Middle frontal gyrus (tissue), 1 donor: Measurements from ENCODE around the gene C1QTNF12.

Experiments used
- DNase-seq: peaks from one replicate; pipeline ENCODE4 v3.0.0-alpha.2; 2015; ENCODE audit warnings: low spot score; ENCODE audit errors: extremely low spot score

C1QTNF12 gene

DNA sequence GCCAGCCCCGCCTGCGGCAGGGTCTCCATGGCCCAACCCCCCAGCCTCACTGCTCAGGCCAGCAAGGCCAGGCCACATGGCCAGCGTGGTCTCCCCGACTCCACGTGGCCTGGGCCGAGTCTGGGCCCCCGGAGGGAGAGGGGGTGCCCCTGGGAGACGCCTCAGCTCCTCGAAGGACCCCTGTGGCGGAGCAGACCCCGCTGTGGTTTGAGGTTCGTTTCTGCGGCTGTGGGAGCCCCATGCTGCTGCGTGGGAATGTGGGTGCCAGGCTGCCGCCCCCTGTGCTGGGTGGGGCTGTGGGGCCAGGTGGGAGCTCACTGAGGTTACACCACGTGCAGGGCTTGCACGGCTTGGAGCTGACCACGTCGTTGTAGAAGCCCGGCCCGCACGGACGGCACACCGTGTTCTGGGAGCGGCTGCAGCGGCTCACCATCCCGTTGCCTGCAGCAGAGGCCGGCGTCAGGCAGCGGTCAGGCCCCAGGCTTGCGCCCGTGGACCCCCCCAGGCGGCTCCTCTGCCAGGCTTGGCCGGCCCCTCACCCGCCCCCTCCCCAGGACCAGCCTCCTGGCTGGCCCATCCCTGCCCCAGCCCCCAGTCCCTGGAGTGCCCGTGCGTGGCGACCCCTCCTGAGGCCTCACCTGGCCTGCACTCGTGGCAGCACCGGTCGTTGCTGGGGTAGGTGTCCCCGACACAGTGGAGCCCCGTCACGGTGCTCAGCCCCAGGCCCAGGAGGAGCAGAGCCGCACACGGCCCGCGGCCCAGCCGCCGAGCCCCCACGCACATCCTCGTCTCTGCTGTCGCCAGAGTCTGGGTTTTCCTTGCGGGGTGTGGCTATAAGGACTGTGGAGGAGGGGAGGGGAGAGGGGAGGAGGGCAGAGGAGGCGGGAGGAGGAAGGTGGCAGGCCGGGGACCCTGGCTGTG is 32.9 kb downstream of the C1QTNF12 start, which contains the start of gene TNFRSF4:
TNFRSF4 (minus strand) TSS at position 809 of the 921 bp plus-strand sequence; CDS start at position 783, 26 bp downstream.
- no peak for DNase-seq

DNA sequence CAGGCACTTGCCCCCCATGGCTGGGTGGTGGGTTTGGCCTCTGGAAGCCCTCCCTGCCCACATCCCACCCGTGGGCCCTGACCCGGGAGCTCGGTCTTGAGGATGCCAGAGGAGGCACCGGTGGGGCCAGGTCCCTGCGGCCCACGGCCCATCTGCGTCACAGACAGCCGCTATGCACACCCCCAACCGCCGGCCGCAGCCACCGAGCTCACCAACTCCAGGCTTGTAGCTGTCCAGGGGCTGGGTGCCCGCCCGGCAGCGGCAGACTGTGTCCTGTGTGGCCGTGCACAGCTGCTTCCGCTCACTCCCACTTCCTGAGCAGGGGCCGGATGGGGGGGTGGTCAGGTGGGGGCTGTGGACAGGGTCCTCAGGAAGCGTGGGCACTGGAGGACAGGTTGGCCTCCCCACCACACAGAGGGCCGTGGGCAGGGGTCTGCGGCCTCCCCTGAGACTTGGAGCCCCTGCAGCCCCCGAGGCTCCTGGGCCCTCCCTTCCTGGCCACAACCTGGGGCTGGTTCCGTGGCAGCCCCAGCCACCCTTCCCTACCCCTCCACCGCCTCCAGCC is 33.7 kb downstream of the C1QTNF12 start:
- DNase-seq, result no peak

DNA sequence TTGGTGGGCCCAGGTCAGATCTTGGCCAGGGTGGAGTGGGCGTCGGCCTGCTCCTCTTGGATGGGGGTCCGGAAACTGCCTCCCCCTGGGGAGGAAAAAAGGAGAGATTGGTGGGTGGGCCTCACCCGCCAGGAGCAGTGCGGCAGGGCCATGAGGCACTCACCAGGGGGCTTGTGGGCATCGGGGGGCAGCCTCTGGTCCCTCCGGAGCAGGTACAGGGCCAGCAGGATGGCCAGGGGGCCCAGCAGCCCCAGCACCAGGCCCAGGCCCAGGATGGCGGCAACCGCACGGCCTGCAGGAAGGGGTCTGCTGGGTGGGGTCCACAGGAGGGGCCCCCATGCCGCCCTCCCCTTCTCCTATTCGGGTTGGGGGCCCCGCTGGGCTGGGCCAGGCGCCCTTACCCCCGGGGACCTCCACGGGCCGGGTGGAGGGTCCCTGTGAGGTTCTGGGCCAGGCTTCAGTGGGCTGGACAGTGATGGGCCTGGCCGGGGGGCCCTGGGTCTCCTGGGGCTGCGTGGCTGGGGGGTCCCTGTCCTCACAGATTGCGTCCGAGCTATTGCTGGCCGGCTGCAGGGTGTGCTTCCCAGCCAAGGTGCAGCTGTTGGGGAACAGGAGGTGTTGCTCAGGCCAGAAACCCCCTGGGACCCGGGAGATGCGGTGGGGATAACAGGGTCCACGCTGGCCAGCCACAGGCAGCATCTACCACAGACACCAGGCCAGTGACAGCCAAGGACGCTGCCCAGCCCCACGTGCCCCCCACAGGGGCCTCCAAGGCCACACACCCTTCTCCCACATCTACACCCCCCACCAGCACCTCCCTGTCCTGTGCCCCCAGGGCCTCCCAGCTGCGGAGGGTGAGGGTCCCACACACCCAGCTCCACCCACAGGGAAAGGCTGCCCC is 34.7 kb downstream of the C1QTNF12 start:
- DNase-seq, result no peak

DNA sequence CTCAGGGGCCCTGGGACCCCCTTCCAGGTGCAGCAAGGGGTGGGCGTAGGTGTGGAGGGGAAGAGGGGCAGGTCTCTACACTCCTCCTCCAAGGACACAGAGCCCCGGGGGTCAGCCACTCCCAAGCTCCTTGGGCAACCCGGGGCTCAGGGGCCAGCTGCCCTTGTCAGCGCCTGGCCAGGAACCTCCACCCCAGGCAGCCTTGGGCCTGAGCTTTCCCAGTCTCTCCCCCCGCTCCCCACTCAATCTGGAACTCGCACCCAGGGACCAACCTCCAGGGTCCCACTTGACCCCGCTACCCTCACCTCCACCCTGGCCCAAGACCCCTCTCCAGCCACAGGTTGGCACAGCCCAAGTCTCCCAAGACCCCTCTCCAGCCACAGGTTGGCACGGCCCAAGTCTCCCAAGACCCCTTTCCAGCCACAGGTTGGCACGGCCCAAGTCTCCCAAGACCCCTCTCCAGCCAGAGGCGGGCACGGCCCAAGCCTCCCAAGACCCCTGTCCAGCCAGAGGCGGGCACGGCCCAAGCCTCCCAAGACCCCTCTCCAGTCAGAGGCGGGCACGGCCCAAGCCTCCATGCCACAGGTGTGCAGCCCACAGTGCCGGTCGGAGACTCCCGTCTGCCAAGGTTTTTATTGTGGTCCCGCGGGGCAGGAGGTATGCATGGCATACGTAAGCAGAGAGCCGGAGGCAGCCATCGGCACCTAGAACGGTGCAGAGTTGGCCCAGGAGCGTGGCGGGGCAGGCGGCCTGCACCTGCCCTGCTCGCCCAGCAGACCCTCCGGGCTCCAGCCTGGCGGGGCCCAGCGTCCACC is 35.6 kb downstream of the C1QTNF12 start:
- no peak for DNase-seq

DNA sequence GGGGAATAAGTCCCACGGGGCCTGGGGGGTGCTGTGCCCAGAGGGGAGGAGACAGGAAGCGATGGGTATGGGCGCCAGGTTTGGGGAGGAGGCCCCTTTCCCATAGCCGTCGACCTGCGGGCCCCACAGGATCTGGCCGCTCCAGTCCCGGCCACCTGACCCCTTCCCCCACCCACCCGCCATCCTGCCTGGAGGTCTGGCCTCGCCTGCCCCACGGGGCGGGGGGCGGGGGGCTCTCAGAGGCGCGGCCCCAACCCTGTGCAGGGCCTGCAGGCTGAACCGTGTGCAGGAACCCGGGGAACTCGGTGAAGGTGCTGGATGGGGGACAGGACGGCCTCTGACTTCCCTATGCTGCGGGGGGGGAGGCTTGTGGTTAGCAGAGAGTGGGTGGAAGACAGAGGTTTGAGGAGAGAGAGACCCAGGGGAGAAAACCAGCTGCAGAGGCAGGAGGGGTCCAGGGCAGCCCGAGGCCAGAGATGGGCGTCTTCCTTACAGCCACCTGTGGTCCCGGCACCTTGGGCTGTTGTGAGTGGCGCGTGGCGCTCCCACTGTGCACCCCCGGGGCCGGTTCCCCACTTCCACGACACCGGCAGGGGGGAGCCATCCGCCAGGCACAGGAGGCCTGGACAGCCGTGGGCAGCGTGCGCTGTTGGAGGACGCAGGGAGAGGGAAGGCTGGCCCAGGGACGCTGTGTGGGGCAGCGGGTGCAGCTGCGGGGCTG is 37.6 kb downstream of the C1QTNF12 start:
- no peak for DNase-seq

DNA sequence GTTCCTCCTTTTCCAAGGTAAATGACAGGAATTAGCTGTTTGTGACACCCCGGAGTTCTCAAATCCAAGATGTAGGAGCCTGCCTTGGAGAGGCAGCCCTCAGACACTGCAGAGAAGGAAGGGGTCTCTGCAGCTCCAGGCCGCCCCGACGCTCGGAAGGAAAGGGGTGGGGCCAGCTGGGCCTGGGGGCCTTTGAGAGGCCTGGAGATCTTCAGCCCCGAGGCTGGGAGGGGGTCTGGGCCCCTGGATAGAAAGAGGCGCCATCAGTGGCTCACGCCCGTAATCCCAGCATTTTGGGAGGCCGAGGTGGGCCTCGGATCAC is 39.0 kb downstream of the C1QTNF12 start:
- no peak for DNase-seq

DNA sequence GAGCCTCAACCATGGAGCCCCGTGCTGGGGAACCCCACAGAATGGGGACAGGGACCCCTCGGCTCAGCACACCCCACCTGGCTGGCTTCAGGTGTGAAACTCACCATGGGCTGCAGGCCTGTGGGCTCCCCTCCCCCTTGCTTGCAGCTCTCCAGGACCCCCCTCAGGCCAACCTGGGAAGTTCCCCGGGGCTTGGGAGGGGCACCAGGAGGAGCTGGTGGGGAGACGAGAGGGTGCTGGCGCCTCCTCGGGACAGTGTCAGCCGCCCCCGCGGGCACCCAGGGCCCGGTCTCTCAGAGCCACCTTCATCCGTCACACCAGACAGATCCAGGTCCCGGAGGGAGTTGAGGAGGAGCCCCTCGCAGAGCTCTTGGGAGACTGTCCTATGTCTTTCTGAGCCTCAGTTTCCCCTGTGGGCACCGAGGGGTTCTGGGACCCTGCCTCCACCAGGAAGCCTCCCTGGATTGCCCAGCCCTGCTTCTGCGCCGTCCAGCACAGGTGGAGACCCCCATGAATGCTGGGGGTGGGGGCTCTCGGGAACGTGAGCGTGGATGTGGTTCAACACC is 39.5 kb downstream of the C1QTNF12 start:
- DNase-seq, result no peak

DNA sequence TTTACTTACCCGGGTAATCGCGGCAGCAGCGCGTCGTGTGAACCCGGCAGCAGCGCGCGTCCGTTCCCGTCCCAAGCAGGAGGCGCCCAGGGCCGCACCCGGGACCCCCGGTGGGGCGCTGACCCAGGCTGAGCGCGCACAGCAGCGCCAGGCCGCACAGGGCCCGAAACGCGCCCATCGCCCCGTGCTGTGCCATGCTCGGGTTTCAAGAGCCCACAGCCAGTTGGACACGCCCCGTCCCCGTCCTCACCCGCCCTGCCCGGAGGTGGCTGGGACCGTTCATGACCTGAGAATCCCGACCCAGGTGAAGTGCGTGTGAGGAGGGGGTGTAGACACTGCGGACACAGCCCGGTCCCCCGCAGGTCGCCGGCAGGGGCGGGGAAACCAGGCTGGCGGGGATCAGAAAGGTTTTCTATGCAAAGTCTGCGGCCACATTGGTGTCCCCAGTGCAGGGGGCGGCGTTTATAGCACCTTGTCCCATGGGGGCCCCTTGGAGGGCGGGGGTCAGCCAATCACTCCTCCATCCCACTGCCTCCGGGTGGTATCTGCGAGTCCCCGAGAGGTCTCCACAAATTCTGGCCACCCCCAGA is 40.1 kb downstream of the C1QTNF12 start, which contains the start of gene TNFRSF18:
TNFRSF18 (minus strand) TSS at position 217 of the 590 bp plus-strand sequence; CDS start at position 196, 21 bp downstream.
- DNase-seq, result no peak

DNA sequence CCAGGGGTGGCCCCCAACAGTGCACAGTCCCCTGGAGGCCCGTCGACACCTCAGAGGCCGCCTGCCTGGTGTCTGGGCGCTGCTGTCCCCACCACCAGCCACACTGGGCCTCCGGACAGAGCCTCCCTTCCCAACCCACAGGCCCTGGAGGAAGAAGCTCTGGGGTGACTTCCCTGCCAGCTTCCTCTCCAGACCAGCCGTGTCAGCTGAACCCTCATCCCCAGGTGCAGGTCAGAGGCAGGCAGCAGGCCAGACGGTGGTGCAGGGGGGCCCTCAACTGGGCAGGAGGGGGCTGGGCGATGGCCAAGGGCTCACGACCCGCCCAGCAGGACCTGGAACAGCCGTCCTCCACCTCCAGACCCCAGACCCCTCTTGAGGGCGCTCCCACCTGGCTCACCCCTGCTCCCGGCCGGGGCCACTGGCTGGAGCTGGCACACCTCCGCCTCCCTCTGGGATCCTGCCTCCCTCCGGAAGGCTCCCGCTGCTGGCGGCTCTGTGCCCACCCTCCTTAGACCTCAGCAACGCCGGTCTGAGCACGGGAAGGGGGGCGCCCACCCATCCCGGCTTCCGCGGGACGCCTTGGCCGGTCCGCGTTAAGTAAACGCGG is 40.6 kb downstream of the C1QTNF12 start:
- DNase-seq, result no peak

DNA sequence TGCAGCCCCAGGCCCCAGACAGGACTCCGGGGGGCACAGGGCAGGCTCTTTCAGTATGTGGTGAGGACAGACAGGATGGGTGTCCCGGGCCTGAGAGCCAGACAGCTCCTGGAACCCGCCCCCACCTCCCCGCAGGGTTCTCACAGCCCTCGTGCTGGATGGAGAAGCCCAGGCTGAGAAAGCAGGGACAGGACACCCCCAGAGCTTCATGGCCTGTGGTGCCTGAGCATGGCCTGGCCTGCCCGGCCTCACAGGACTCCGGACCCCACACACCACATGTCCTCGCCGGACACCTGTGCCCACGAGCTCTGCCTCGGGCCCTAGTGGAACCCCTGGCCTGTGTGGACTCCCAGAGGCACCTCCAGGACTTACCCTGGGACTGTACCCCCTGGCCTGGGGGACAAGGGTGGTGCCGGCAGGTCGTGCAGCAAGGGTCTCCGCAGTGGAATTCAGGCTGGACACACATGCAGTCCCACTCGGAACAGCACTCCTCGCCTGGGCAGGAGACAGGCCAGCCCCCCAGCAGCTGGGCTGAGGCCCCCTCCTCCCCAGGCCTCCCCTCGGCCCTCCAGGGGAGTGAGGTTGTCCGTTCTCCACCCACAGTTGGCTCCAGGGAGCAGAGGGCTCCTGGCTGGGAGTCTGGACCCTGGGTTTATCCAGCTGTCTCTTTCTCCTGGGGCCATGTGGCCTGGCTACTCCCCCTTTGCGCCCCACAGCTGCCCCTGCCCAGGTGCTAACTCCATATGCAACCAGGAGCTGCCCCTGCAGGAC is 41.3 kb downstream of the C1QTNF12 start:
- no peak for DNase-seq

DNA sequence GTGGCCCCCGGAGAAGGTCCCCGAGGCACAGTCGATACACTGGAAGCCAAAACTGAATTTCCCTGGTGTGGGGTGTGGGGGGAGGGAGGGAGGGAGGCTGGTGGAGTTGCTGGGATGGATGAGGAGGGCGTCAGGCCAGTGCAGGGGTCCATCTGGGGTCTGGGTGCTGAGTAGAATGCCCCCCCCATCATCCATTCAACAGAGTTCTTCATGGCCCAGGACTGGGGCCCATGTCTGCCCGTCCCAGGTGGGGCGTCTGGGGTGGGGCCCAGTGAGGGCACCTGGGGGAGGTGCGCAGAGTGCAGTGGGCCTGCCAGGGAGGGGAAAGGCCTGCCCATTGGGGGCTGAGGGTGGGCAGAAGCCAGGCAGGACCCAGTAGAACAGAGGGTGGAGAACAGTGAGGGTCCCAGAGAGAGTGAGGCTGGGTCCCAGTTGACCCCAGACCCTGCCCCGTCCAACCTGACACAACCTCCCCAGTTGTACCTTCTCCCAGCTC is 42.0 kb downstream of the C1QTNF12 start:
- DNase-seq, result no peak

DNA sequence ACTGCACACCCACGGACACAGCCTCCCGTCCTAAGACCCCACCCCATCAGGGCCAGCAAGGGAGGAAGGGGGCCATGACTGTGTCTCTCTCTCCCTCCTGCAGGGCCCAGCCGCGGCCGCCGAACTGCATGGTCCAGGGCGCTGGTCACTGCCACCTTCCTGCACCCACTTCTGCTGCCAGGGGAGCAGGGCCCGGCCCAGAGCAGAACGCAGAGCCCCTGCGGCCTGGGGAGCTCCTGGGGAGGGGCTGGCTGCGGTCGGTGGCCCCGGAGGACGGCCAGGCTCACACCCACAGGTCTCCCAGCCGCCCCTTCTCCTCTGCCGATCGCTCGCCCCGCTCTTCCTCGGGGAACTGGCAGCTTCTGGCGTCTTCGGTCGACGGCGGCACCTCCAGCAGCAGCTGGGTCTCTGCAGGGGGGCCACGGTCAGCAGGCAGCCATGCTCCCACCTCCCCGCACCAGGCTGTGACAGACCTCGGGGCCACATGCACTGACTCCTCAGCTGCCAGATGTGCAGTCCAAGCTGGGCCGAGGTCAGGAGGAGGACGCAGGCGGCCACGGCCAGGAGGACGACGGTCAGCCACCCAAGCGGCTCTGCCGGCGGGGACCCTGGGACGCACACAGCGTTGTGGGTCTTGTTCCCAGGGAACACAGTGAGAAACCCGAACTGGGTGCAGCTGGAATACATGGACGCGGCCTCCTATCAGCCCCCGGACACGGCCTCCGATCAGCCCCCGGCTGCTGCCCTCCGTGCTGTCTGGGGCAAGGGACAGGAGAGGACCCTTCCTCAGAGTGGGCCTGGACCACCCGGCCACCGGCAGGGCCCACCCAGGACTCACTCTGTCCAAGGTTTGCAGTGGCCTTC is 42.7 kb downstream of the C1QTNF12 start:
- no peak for DNase-seq

DNA sequence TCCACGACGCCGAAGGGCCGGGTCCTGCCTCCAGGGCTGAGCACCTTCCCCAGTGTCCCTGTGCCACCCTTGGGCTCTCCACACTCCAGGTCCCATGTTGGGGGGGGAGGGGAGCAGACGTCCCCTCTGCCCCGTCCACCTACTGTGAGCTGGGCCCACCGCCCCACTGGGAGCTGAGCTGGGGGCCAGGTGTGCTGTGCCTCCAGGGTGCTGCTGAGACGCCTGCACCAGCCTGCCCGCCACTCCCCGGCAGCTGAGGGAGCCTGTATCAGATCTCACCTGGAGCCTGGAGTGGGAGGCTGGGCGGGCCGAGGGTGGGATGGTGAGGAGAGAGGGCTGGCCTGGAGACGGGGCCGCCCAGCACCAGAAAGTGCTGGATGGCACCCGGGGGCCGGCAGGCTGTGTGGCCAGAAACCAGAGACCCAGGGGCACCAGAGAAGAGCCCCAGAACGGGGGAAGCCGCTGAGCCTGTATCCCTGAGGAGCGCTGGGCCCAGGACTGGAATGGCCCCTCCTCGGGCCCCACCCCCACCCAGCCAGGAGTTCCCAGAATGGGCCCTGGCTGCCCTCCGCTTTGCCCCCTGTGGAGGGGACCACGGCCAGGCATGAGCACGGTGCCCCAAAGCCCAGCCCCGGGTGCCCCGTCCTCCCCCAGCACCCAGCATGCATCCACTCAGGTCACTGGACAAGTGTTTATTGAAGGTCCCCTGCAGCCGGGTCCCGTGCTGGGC is 43.5 kb downstream of the C1QTNF12 start:
- DNase-seq, result no peak

DNA sequence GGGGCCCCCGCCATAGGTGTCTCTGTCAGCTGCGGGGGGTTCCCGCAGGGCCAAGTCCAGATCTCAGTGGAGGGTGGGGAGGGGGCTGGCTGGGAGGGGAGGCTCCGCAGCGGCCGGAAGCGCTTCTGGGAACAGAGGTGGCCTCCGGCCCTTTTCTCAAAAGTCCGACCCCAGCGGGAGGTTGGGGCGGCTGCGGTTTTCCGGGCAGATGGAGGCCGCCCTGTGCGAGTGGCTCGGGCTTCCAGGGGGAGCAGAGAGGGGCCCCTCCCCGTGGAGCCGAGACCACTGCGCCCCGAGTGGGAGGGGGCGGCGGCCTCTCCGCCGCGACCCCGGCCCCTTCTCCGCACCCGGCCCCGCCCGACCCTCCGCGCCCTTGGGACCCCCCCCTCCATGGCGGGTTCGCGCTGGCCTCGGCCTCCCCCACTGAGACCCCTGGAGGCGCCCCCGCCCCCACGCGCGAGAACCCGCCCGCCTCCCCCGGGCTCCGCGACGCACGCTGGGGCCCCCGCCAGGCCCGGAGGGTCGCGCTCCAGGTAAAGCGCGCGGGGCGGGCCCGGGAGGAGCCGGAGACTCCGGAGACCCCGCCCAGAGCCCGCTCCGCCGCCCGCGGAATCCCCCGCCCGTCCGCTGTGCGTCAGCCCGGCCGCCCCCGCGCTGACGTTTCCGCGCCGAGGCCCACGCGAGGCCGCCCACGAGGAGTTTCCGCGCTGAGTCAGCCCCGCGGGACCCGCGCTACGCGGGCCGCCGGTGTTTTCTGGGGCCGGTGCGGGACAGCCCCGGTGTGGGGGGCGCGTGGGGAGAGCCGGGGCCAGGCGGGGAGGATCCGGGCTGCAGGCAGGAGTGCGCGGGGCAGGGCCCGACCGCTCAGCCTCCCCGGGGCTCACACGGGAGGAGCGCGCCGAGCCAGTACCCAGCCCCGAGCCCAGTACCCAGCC is 45.4 kb downstream of the C1QTNF12 start:
- DNase-seq, result no peak
